ENCODE results near the gene AHCYL2. TPM values are rescaled to one million over a fixed set of nuclear protein-coding genes. Genes with fewer than 3 reads are reported as not detected.

AHCYL2 gene
- total RNA-seq, 1 donor from 2014 or later, result 19.9 TPM

DNA sequence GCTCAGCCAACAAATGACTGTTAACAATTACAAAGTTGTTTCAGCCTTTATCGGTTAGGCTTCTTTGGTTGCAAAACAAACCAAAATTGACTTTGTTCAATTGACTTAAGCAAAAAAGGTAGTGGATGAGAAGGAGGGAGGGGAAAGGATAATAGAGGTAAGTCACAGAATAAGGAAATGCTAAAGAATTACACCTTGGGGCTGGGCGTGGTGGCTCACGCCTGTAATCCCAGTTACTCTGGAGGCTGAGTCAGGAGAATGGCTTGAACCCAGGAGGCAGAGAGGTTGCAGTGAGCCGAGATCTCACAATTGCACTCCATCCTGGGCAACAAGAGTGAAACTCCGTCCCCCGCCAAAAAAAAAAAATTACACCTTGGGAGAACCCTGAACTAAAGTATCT, 41.4 kb downstream of the AHCYL2 start:
- H3K4me1 Mint-ChIP-seq (ENCODE audit: unreplicated experiment), result no peaks in the 10 kb centered on the region
- H3K27ac Mint-ChIP-seq (ENCODE audit: unreplicated experiment), result no peak overlapping the region

DNA sequence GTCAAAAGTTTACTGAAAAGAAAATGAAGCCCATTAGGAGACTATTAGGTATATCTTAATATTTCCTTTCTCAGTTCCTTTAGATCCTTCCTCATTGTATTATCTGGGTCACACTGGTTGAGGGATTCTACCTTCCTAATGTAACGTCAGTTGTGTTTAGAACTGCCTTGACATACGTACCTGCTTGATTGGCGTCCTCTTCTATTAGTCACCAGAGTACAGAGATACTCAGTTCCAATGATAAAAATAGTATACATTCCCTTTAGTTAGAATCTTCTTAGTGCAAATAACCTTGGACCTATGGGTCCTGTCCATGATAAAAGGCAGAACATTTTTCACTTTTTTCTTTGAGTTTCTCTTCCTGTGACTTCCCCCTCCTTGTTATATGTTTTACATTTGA, 45.2 kb downstream of the AHCYL2 start:
- TF ChIP-seq, protein P1, sequence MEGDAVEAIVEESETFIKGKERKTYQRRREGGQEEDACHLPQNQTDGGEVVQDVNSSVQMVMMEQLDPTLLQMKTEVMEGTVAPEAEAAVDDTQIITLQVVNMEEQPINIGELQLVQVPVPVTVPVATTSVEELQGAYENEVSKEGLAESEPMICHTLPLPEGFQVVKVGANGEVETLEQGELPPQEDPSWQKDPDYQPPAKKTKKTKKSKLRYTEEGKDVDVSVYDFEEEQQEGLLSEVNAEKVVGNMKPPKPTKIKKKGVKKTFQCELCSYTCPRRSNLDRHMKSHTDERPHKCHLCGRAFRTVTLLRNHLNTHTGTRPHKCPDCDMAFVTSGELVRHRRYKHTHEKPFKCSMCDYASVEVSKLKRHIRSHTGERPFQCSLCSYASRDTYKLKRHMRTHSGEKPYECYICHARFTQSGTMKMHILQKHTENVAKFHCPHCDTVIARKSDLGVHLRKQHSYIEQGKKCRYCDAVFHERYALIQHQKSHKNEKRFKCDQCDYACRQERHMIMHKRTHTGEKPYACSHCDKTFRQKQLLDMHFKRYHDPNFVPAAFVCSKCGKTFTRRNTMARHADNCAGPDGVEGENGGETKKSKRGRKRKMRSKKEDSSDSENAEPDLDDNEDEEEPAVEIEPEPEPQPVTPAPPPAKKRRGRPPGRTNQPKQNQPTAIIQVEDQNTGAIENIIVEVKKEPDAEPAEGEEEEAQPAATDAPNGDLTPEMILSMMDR (IDR thresholded peaks at IDR 0.05; ENCODE audit: unreplicated experiment), result no peak
- Mint-ChIP-seq H3K9me3 (ENCODE audit: unreplicated experiment) (no peaks in the 10 kb centered on the region), H3K4me3 (ENCODE audit: unreplicated experiment) (no peak overlapping the region), H3K27me3 (ENCODE audit: unreplicated experiment) (peaks cover 3% of the 10 kb centered on the region), H3K27ac (ENCODE audit: unreplicated experiment) (no peak overlapping the region), H3K36me3 (ENCODE audit: low read depth, unreplicated experiment) (peaks cover 9% of the 10 kb centered on the region), H3K4me1 (ENCODE audit: unreplicated experiment) (no peaks in the 10 kb centered on the region)
- DNase-seq (ENCODE audit: low spot score), result no peak

More for the DNA sequence above, 41.4 kb downstream of the AHCYL2 start:
- Mint-ChIP-seq H3K36me3 (ENCODE audit: low read depth, unreplicated experiment) (no peaks in the 10 kb centered on the region), H3K27me3 (ENCODE audit: unreplicated experiment) (peaks cover 2% of the 10 kb centered on the region), H3K9me3 (ENCODE audit: unreplicated experiment) (no peaks in the 10 kb centered on the region), H3K4me3 (ENCODE audit: unreplicated experiment) (no peak overlapping the region)
- TF ChIP-seq, protein P1 (IDR thresholded peaks at IDR 0.05; ENCODE audit: unreplicated experiment), result no peak
- no peak for DNase-seq (ENCODE audit: low spot score)

DNA sequence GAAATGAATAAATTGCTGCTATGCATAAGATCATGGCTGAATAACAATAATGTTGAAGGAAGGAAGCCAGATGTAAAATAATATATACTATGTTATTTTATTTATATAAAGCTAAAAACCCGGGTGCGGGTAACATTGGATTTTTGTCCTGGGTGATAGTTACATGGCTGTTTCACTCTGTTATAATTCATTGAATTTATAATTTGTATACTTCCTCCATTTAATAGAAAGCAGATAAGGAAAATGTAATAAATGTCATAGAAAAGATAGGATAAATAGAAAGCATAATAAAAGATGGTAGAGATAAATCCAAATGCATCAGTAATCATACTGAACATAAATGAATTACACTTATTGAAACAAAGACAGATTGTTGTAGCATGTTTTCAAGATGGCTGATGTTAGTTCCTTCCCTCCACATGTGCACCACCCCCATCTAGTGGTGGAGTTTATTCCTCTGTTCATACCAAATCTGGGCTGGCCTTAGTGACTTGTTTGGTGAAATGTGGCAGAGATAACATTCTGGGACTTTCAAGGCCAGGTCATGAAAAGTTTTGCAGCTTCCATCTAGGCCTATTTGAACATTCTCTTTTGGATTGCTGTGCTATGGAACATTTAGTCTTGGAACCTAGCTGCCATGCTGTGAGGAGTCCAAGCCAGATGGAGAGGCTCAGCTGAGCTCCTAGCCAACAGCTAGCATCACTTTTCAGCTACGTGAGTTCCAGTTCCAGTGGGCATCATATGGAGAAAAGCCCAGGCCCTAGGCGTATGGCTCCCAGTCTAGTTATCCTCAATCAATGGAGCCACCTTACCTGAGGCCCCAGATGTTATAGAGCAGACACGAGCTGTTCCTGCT, 46.9 kb downstream of the AHCYL2 start:
- Mint-ChIP-seq H3K36me3 (ENCODE audit: low read depth, unreplicated experiment) (peaks cover 9% of the 10 kb centered on the region), H3K4me3 (ENCODE audit: unreplicated experiment) (no peak overlapping the region), H3K27me3 (ENCODE audit: unreplicated experiment) (peaks cover 3% of the 10 kb centered on the region), H3K9me3 (ENCODE audit: unreplicated experiment) (no peaks in the 10 kb centered on the region), H3K4me1 (ENCODE audit: unreplicated experiment) (no peaks in the 10 kb centered on the region), H3K27ac (ENCODE audit: unreplicated experiment) (peak overlapping the region; percentile 75)
- TF ChIP-seq, protein P1 (IDR thresholded peaks at IDR 0.05; ENCODE audit: unreplicated experiment), result peak; percentile 60
- peak; percentile 69 for DNase-seq (ENCODE audit: low spot score)

DNA sequence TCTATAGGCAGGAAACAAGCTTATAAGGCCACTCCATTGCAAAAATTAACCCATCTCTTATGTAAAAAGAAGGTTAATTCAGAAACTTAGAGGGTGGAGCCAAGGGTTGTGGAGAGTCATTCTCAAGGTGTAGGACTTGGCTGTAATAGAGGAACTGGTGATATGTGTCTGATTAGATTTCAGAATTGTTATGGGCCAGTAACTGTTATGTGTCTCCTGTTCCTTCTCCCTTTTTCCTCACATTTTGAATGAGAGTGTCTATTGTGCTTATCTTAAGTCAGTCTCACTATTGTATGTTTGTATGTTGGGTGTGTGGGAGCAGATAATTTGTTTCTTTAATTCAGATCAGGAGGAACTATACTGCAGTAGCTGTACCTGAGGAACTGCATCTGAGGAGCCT, 49.1 kb downstream of the AHCYL2 start:
- H3K27me3 Mint-ChIP-seq (ENCODE audit: unreplicated experiment), result peaks cover 1% of the 10 kb centered on the region
- H3K27ac Mint-ChIP-seq (ENCODE audit: unreplicated experiment), result no peak overlapping the region
- no peak overlapping the region for H3K4me3 Mint-ChIP-seq (ENCODE audit: unreplicated experiment)
- no peaks in the 10 kb centered on the region for H3K9me3 Mint-ChIP-seq (ENCODE audit: unreplicated experiment)
- H3K4me1 Mint-ChIP-seq (ENCODE audit: unreplicated experiment), result no peaks in the 10 kb centered on the region
- H3K36me3 Mint-ChIP-seq (ENCODE audit: low read depth, unreplicated experiment), result peaks cover 9% of the 10 kb centered on the region
- TF ChIP-seq, protein P1 (IDR thresholded peaks at IDR 0.05; ENCODE audit: unreplicated experiment), result no peak
- no peak for DNase-seq (ENCODE audit: low spot score)

DNA sequence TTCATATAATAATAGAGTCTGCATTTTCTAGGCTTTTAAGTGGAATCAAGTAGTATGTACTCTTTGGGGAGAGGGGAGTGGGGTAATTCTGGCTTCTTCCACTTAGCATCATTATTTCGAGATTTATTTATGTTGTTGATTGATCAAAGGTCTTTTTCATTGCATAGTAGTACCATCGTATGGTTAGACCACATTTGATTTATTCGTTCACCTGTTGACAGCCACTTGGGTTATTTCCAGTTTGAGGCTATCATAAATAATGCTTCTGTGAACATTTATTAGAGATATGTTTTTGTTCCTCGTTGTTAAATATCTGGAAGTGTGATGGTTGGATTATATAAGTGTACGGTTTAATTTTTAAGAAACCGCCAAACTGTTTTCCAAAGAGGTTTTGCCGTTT, 52.8 kb downstream of the AHCYL2 start:
- TF ChIP-seq, protein P1 (IDR thresholded peaks at IDR 0.05; ENCODE audit: unreplicated experiment), result no peak
- peaks cover 9% of the 10 kb centered on the region for H3K36me3 Mint-ChIP-seq (ENCODE audit: low read depth, unreplicated experiment)
- H3K4me1 Mint-ChIP-seq (ENCODE audit: unreplicated experiment), result no peaks in the 10 kb centered on the region
- no peak overlapping the region for H3K4me3 Mint-ChIP-seq (ENCODE audit: unreplicated experiment)
- H3K9me3 Mint-ChIP-seq (ENCODE audit: unreplicated experiment), result no peaks in the 10 kb centered on the region
- H3K27me3 Mint-ChIP-seq (ENCODE audit: unreplicated experiment), result peaks cover 1% of the 10 kb centered on the region
- no peak overlapping the region for H3K27ac Mint-ChIP-seq (ENCODE audit: unreplicated experiment)
- no peak for DNase-seq (ENCODE audit: low spot score)

Data from endothelial cell (in vitro differentiated cells).